Activated B cell treated with CpG ODN at 0.5 μM for 24 hours (primary cell): Measurements from ENCODE around the gene TOMM22. TPM values are rescaled to one million over a fixed set of nuclear protein-coding genes. Genes with fewer than 3 reads are reported as not detected.

Source experiments
- ATAC-seq: fragments of 200-7000 bp; cut with Tn5 transposase; one replicate; pipeline ENCODE4 v1.10.0; 2021; ENCODE audit warnings: low read depth, mild to moderate bottlenecking, moderate library complexity
- CTCF ChIA-PET: fragments of 350-600 bp; sonication (Branson Sonifier 250); formaldehyde crosslinking; loops from one replicate; lab custom pipeline; 2021; ENCODE audit warnings: antibody characterized with exemption; lab: Charles Lee
- POLR2A ChIA-PET: fragments of 350-600 bp; sonication (Branson Sonifier 250); formaldehyde crosslinking; loops from one replicate; lab custom pipeline; 2021; ENCODE audit warnings: antibody characterized with exemption; lab: Charles Lee
- DNase-seq: peaks from one replicate; pipeline ENCODE4 v3.0.0; 2022
- H3K27ac Mint-ChIP-seq: one replicate; pipeline ENCODE4 v1.8.0; 2020; ENCODE audit warnings: mixed read lengths
- H3K27me3 Mint-ChIP-seq: one replicate; pipeline ENCODE4 v1.8.0; 2021; ENCODE audit warnings: mixed read lengths
- H3K36me3 Mint-ChIP-seq: one replicate; pipeline ENCODE4 v1.8.0; 2021; ENCODE audit warnings: low read depth, mixed read lengths
- H3K4me1 Mint-ChIP-seq: one replicate; pipeline ENCODE4 v1.8.0; 2021; ENCODE audit warnings: mixed read lengths
- H3K4me3 Mint-ChIP-seq: one replicate; pipeline ENCODE4 v1.8.0; 2020; ENCODE audit warnings: mild to moderate bottlenecking, mixed read lengths
- H3K9me3 Mint-ChIP-seq: one replicate; pipeline ENCODE4 v1.8.0; 2020; ENCODE audit warnings: mixed read lengths
- intact Hi-C: fragments of 100-400 bp; cut with micrococcal nuclease; formaldehyde crosslinking; loops from one replicate; pipeline ENCODE4 v1.15.1; 2024
- total RNA-seq: library from RNA; stranded (reverse); gene quantifications from 2 replicates; pipeline ENCODE4 v1.2.3, GENCODE V29; 2022
- TF ChIP-seq, protein P1 (sequence below): fragments of 200-600 bp; IDR thresholded peaks from one replicate; pipeline ENCODE4 v1.8.0; 2022; ENCODE audit warnings: antibody characterized with exemption, mild to moderate bottlenecking

The TOMM22 gene
- total RNA-seq, 1 donor from 2014 or later, result 99.4 TPM

DNA sequence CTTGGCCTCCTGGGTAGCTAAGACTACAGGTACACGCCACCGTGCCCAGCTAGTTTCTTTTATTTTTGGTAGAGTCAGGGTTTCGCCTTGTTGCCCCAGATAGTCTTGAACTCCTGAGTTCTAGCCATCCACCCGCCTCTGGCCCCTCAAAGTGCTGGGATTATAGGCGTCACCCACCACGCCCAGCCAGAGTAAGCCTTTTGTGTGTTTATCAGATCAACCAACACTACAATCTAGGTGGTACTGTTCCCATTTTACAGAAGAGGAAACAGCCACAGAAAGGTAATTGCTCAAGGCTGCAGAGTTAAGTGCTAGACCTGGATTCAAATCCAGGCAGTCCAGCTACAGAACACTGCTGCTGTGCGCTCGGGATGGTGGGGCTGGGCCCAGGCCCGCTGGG is 3.1 kb downstream of the TOMM22 start:
- ATAC-seq, result no peak
- ChIA-PET POLR2A (interaction anchor here (0.7 kb wide), 1 partner anchor 21 kb away, joined by 9 read pairs; no protein-coding TSS in a partner anchor), CTCF (no interaction called here)
- Mint-ChIP-seq H3K27ac (no peak overlapping the region), H3K9me3 (no peaks in the 10 kb centered on the region), H3K4me1 (peaks cover 20% of the 10 kb centered on the region), H3K36me3 (peaks cover 68% of the 10 kb centered on the region), H3K4me3 (no peak overlapping the region), H3K27me3 (no peaks in the 10 kb centered on the region)
- no peak for DNase-seq
- TF ChIP-seq, protein P1, sequence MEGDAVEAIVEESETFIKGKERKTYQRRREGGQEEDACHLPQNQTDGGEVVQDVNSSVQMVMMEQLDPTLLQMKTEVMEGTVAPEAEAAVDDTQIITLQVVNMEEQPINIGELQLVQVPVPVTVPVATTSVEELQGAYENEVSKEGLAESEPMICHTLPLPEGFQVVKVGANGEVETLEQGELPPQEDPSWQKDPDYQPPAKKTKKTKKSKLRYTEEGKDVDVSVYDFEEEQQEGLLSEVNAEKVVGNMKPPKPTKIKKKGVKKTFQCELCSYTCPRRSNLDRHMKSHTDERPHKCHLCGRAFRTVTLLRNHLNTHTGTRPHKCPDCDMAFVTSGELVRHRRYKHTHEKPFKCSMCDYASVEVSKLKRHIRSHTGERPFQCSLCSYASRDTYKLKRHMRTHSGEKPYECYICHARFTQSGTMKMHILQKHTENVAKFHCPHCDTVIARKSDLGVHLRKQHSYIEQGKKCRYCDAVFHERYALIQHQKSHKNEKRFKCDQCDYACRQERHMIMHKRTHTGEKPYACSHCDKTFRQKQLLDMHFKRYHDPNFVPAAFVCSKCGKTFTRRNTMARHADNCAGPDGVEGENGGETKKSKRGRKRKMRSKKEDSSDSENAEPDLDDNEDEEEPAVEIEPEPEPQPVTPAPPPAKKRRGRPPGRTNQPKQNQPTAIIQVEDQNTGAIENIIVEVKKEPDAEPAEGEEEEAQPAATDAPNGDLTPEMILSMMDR, result no peak
- intact Hi-C loops, result loop anchor here (5.0 kb wide), 1 partner anchor 843 kb away; the partner anchor contains the start of gene ANKRD54

DNA sequence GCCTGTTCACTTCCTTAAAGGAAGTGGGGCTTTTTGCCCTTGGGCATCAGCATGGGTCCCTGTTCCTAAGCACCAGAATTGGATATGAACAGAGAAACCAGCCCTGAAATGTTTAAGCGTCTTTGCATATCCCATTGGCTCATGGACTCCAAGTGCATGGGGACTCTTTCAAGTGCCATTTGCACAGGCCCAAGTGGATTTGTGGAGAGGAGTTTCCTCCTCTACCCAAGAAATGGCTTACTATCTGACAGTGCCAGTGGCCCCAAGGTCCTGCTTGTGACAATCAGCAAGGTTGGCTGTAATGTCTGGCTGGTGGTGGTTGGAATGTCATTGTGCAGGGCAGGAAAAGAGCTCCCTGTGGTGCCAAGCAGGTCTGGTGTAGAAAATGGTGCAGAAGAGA is 4.0 kb downstream of the TOMM22 start:
- H3K4me3 Mint-ChIP-seq, result no peak overlapping the region
- ChIA-PET CTCF (no interaction called here), POLR2A (interaction anchor here (0.9 kb wide), 1 partner anchor 13 kb away, joined by 4 read pairs; no protein-coding TSS in a partner anchor)
- peaks cover 71% of the 10 kb centered on the region for H3K36me3 Mint-ChIP-seq
- ATAC-seq (no peak), DNase-seq (no peak)
- no peaks in the 10 kb centered on the region for H3K9me3 Mint-ChIP-seq
- no peak overlapping the region for H3K27ac Mint-ChIP-seq
- intact Hi-C loops, result no loop called here
- H3K27me3 Mint-ChIP-seq, result no peaks in the 10 kb centered on the region
- TF ChIP-seq, protein P1, result no peak
- H3K4me1 Mint-ChIP-seq, result peaks cover 20% of the 10 kb centered on the region

DNA sequence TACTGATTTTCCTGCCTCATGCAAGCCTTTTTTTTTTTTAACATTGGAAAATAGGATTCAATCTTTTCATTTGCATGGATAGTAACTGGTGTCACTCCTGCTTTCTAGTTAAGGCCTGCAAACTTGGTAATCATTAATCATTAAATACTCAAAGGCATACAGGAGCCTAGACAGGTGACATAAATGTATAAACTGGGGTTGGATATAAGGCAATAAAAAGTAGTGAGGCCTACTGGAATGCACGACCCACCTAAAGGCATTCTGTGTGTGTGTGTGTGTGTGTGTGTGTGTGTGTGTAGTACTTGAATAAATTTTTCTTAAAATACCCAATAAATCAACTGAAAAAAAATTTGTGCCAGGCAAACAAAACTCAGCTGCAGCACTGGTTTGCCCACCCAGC is 7.9 kb downstream of the TOMM22 start:
- Mint-ChIP-seq H3K36me3 (peaks cover 70% of the 10 kb centered on the region), H3K4me3 (no peak overlapping the region), H3K27me3 (no peaks in the 10 kb centered on the region), H3K9me3 (no peaks in the 10 kb centered on the region), H3K27ac (no peak overlapping the region), H3K4me1 (peaks cover 14% of the 10 kb centered on the region)
- DNase-seq (no peak), ATAC-seq (no peak)
- CTCF ChIA-PET, result no interaction called here
- POLR2A ChIA-PET, result interaction anchor here (0.7 kb wide), 1 partner anchor 10 kb away, joined by 5 read pairs; no protein-coding TSS in a partner anchor
- TF ChIP-seq, protein P1, result no peak
- intact Hi-C loops, result no loop called here

DNA sequence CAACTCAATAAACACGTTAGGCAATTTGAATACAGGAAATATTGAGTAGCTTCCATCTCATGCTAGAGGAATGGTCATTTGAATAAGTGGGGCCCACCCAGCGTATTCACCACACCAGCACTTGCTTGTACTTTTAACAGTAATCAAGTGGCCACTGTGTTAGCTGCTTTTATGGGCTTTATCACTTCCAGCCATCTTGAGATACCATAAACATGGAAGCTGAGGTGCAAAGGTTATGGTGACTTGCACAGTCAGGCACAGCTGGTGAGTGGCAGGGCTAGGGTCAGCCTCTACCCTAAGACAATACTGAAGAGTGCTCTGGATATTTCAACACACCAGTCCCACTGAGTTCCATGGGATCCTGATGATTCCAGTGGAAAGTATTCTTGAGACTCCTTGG is 12.3 kb downstream of the TOMM22 start:
- DNase-seq, result no peak
- POLR2A ChIA-PET, result interaction anchor here (1.5 kb wide), 1 partner anchor 12 kb away, joined by 4 read pairs; the partner anchor contains the start of gene GTPBP1
- CTCF ChIA-PET, result interaction anchor here (0.5 to 1.6 kb wide), 2 partner anchors 12 to 15 kb away, joined by 3 to 6 read pairs; partner anchors contain the start of gene TOMM22
- H3K36me3 Mint-ChIP-seq, result peaks cover 53% of the 10 kb centered on the region
- peaks cover 49% of the 10 kb centered on the region for H3K4me1 Mint-ChIP-seq
- ATAC-seq, result no peak
- H3K9me3 Mint-ChIP-seq, result no peaks in the 10 kb centered on the region
- TF ChIP-seq, protein P1, result no peak
- no peak overlapping the region for H3K4me3 Mint-ChIP-seq
- intact Hi-C loops, result no loop called here
- H3K27me3 Mint-ChIP-seq, result no peaks in the 10 kb centered on the region
- no peak overlapping the region for H3K27ac Mint-ChIP-seq

DNA sequence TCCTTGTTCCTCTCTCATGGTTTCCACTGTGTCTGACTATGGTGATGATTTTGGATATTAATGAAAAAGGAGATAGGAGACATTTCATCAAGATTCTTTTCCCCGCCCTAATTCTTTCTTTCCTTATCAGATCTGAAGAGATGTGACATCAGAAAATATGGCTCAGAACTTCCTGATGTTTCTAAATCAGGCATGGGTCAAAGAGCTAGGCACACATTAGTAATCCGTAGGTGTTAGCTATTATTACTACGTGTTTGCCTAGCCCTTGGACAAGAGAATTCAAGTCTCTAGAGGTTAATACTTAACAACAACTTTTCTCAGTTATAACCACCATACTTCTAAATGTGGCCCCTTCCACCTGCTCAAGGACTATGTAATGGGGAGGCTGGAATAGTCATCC is 13.2 kb downstream of the TOMM22 start:
- POLR2A ChIA-PET, result no interaction called here
- Mint-ChIP-seq H3K36me3 (peaks cover 46% of the 10 kb centered on the region), H3K4me1 (peaks cover 58% of the 10 kb centered on the region), H3K4me3 (no peak overlapping the region), H3K27me3 (no peaks in the 10 kb centered on the region), H3K9me3 (no peaks in the 10 kb centered on the region), H3K27ac (no peak overlapping the region)
- ATAC-seq, result no peak
- DNase-seq, result no peak
- TF ChIP-seq, protein P1, result no peak
- CTCF ChIA-PET, result no interaction called here
- intact Hi-C loops, result no loop called here
